Endothelial cell of umbilical vein (primary cell): ENCODE data around the gene TDRD5. TPM values are rescaled to one million over a fixed set of nuclear protein-coding genes. Genes with fewer than 3 reads are reported as not detected.

Source experiments
- BruUV-seq: library from RNA; stranded (reverse); fragments of 400-500 nt; replicated peaks from 2 replicates; lab custom pipeline; 2021; lab: Mats Ljungman, UMichigan
- CTCF ChIA-PET: fragments of 300-600, 350-600 bp; sonication (Branson Sonifier 250); formaldehyde crosslinking; loops from one replicate; lab custom pipeline; 2021; ENCODE audit warnings: antibody characterized with exemption, inconsistent platforms; lab: Charles Lee
- POLR2A ChIA-PET: fragments of 300-600, 350-600 bp; sonication (Branson Sonifier 250); formaldehyde crosslinking; loops from one replicate; lab custom pipeline; 2021; ENCODE audit warnings: antibody characterized with exemption, inconsistent platforms; lab: Charles Lee
- DNase-seq: peaks from one replicate; pipeline ENCODE4 v3.0.0-alpha.2; 2011; ENCODE audit warnings: low read depth, low spot score
- FAIRE-seq: peaks from 2 replicates; lab custom pipeline; 2011; peaks lifted over from hg19 to GRCh38; lab: Jason Lieb, UNC
- H2AFZ ChIP-seq: 2 replicates; pipeline ENCODE4 v1.6.0; 2012; ENCODE audit warnings: low read depth, low read length, control low read depth, inconsistent platforms
- H3K27ac ChIP-seq: 2 replicates; pipeline ENCODE4 v1.5.1; 2011; ENCODE audit warnings: low read depth, mild to moderate bottlenecking, control low read depth, low read length, moderate library complexity; ENCODE audit not compliant: insufficient read depth
- H3K27me3 ChIP-seq, 2 experiments: 2 replicates each; pipeline versions ENCODE4 v1.6.0 to v1.6.1; 2011; ENCODE audit warnings: low read length in 2 of 2, mixed read lengths in 1 of 2; ENCODE audit not compliant: control insufficient read depth in 2 of 2, insufficient read depth in 2 of 2
- H3K36me3 ChIP-seq, 2 experiments: 2 replicates in 1 of 2; 3 replicates in 1 of 2; pipeline ENCODE4 v1.5.1; 2011; ENCODE audit warnings: low read length in 2 of 2, mild to moderate bottlenecking in 1 of 2, moderate library complexity in 1 of 2; ENCODE audit not compliant: control insufficient read depth in 2 of 2, insufficient read depth in 2 of 2; ENCODE audit errors: extremely low read depth in 1 of 2
- H3K4me1 ChIP-seq: 3 replicates; pipeline ENCODE4 v1.5.1; 2011; ENCODE audit warnings: mild to moderate bottlenecking, low read length; ENCODE audit not compliant: control insufficient read depth, insufficient read depth; ENCODE audit errors: extremely low read depth
- H3K4me2 ChIP-seq: 2 replicates; pipeline ENCODE4 v1.6.1; 2011; ENCODE audit warnings: low read length, control low read depth, mixed read lengths; ENCODE audit not compliant: insufficient read depth
- H3K4me3 ChIP-seq, 3 experiments: fragments of 200-600 bp in 1 of 3; sonication (generic), shearing (Covaris generic) in 1 of 3; replicated peaks in 1 of 3; 2 replicates each; pipeline ENCODE4 v1.5.1; 2011 to 2016; ENCODE audit warnings: control low read depth in 3 of 3, low read length in 3 of 3, mild to moderate bottlenecking in 2 of 3, inconsistent platforms in 1 of 3, low read depth in 1 of 3, moderate library complexity in 1 of 3; ENCODE audit not compliant: insufficient read depth in 1 of 3
- H3K79me2 ChIP-seq: 2 replicates; pipeline ENCODE4 v1.6.0; 2012; ENCODE audit warnings: low read length, inconsistent platforms; ENCODE audit not compliant: control insufficient read depth, insufficient read depth
- H3K9ac ChIP-seq: replicated peaks from 2 replicates; pipeline ENCODE3; 2011; ENCODE audit warnings: low read length, control low read depth; ENCODE audit not compliant: insufficient read depth; ENCODE audit errors: extremely low read depth
- H3K9me1 ChIP-seq: replicated peaks from 3 replicates; pipeline ENCODE4 v1.6.0; 2011; ENCODE audit warnings: mild to moderate bottlenecking, low read length; ENCODE audit not compliant: control insufficient read depth, insufficient read depth; ENCODE audit errors: extremely low read depth
- H3K9me3 ChIP-seq: replicated peaks from 2 replicates; pipeline ENCODE4 v1.5.1; 2012; ENCODE audit warnings: low read length, inconsistent platforms; ENCODE audit not compliant: control insufficient read depth, insufficient read depth
- H4K20me1 ChIP-seq: replicated peaks from 2 replicates; pipeline ENCODE3; 2011; ENCODE audit warnings: mild to moderate bottlenecking, low read length; ENCODE audit not compliant: control insufficient read depth, insufficient read depth; ENCODE audit errors: extremely low read depth
- CTCF ChIP-seq, 2 donors: IDR thresholded peaks; 1 replicate in 1 of 2; 2 replicates in 1 of 2; pipeline ENCODE4 v1.5.1; 2011; ENCODE audit warnings: low read length in 2 of 2, mild to moderate bottlenecking in 2 of 2, moderate library complexity in 2 of 2, control low read depth in 1 of 2, inconsistent platforms in 1 of 2, low read depth in 1 of 2; ENCODE audit not compliant: insufficient read depth in 1 of 2; ENCODE audit errors: extremely low read depth in 1 of 2
- EZH2 ChIP-seq: IDR thresholded peaks from 2 replicates; pipeline ENCODE4 v1.6.1; 2012; ENCODE audit warnings: borderline replicate concordance, low read depth, mild to moderate bottlenecking, moderate library complexity, low read length, inconsistent platforms; ENCODE audit not compliant: severe bottlenecking
- FOS ChIP-seq: IDR thresholded peaks from 2 replicates; pipeline ENCODE4 v1.6.1; 2011; ENCODE audit warnings: mild to moderate bottlenecking, low read length, moderate library complexity, borderline replicate concordance; ENCODE audit not compliant: insufficient read depth
- GATA2 ChIP-seq: IDR thresholded peaks from 2 replicates; pipeline ENCODE4 v1.7.0; 2011; ENCODE audit warnings: low read depth, mild to moderate bottlenecking, moderate library complexity, mixed read lengths, low read length; ENCODE audit not compliant: insufficient read length, insufficient read depth
- JUN ChIP-seq: IDR thresholded peaks from 2 replicates; pipeline ENCODE4 v1.6.1; 2011; ENCODE audit warnings: borderline replicate concordance, low read depth; ENCODE audit not compliant: insufficient read length, insufficient read depth
- MAX ChIP-seq: IDR thresholded peaks from 2 replicates; pipeline ENCODE4 v1.6.1; 2011; ENCODE audit not compliant: insufficient read depth, insufficient read length
- MYC ChIP-seq: IDR thresholded peaks from one replicate; pipeline ENCODE4 v1.6.1; 2011; ENCODE audit warnings: mild to moderate bottlenecking, low read depth, low read length
- POLR2A ChIP-seq: IDR thresholded peaks from 2 replicates; pipeline ENCODE4 v1.6.1; 2012; ENCODE audit warnings: low read depth, mild to moderate bottlenecking, control low read depth, low read length
- POLR2AphosphoS5 ChIP-seq: IDR thresholded peaks from 2 replicates; pipeline ENCODE4 v1.6.1; 2012; ENCODE audit warnings: low read depth, mild to moderate bottlenecking, control low read depth, low read length, moderate library complexity; ENCODE audit not compliant: insufficient read depth
- dilution Hi-C: fragments of 300-500 bp; cut with MboI; formaldehyde crosslinking; loops from one replicate; pipeline ENCODE4 v1.15.0; 2019; ENCODE audit warnings: low sequenced_read_pairs; ENCODE audit not compliant: extremely low pct_ligation_motif_present
- intact Hi-C: fragments of 100-400 bp; cut with micrococcal nuclease; formaldehyde crosslinking; loops from one replicate; pipeline ENCODE4 v1.10.0; 2022
- polyA plus RNA-seq, 4 experiments: library from polyadenylated mRNA; depleted of rRNA in 3 of 4; stranded (reverse) in 3 of 4; unstranded in 1 of 4; fragments of >200 nt; gene quantifications; 2 replicates each; pipeline versions ENCODE4 v1.2.1 to v1.2.3, GENCODE V29; 2011 to 2012; ENCODE audit warnings: missing spikeins in 1 of 4
- total RNA-seq: library from RNA; stranded (reverse); gene quantifications from 2 replicates; pipeline ENCODE4 v1.2.3, GENCODE V29; 2021

The TDRD5 gene
- total and polyA plus RNA-seq, 2 donors (not counting 3 experiments of a cell fraction or from before 2014, with no cell fraction given) = not detected

GRCh38 chr1:179558078-179558477 is 33.6 kb upstream of the TDRD5 start:
- Histone ChIP-seq H3K27ac (no peak overlapping the region), H3K9me1 (no peaks in the 10 kb centered on the region), H2AFZ (no peak overlapping the region), H3K4me2 (no peak overlapping the region), H4K20me1 (no peaks in the 10 kb centered on the region), H3K9ac (no peak overlapping the region), H3K27me3 (peaks cover 3% of the 10 kb centered on the region in 2 experiments), H3K4me3 (no peak overlapping the region), H3K36me3 (no peaks in the 10 kb centered on the region), H3K9me3 (no peaks in the 10 kb centered on the region), H3K79me2 (no peaks in the 10 kb centered on the region), H3K4me1 (no peaks in the 10 kb centered on the region)
- intact Hi-C loops (no loop called here), dilution Hi-C loops (no loop called here)
- FAIRE-seq (no peak), DNase-seq (no peak)
- POLR2A ChIA-PET = no interaction called here
- TF ChIP-seq GATA2 (no peak), JUN (no peak), FOS (no peak), MAX (no peak), POLR2AphosphoS5 (no peak)
- no TSS peak for BruUV-seq
- CTCF ChIA-PET = no interaction called here

DNA sequence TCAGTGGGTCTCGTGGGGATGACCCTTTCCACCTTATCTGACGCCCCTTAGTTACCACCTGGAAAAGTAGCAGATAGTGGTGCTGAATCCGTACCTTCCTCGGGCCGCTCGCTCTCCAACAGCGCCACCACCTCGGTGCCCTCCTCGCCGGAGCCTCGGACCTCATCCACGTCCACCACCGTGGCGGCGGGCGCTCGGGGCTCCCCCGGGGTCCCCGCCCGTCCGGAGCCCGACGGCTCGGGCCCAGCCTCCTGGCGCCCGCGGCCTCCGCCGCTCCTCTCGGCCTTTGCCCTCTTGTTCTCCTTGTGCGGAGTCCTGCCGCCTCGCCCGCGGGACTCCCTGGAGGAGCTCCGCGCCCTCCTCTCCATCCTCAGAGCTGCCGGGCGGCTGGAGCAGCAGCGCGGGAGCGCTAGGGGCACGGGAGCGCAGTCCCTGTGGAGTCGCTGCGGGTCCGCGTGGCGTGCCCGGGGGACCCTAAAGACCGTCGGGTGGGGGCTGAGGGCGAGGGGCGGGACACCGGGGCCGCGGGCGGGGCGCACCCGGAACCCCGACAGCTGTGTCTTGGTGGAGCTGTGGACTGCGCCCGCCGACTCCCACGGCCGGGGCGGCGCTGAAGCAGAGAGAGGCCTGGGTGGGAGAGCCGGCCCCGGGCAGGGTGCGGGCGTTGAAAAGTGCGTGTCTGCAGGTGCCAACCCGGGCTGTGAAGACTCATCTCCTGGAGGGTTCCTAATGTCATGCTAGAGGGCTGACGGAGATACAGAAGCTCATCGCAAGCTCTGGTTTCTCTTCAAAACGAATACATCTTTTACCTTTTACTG is 15.9 kb upstream of the TDRD5 start, which contains the start of gene NPHS2:
Gene NPHS2, minus strand, starts transcription at position 452 of the 818 bp plus-strand sequence. Its CDS starts 84 bp downstream, at position 368.
- Histone ChIP-seq H3K4me3 (no peak within 1 kb of the TSS), H4K20me1 (no peaks in the 10 kb centered on the region), H3K9ac (no peak within 1 kb of the TSS), H3K4me1 (no peaks in the 10 kb centered on the region), H3K4me2 (no peak within 1 kb of the TSS), H3K27ac (no peak within 1 kb of the TSS), H3K9me1 (no peaks in the 10 kb centered on the region), H3K9me3 (no peaks in the 10 kb centered on the region), H3K27me3 (peaks cover 36 to 47% of the 10 kb centered on the region in 2 experiments), H3K79me2 (no peaks in the 10 kb centered on the region), H3K36me3 (no peaks in the 10 kb centered on the region), H2AFZ (no peak within 1 kb of the TSS)
- no peak for TF ChIP-seq FOS
- no peak for TF ChIP-seq CTCF (IDR thresholded peaks at IDR 0.05; ENCODE audit: extremely low read depth in 1 of 2, insufficient read depth in 1 of 2, low read depth in 1 of 2, low read length in 2 of 2)
- TF ChIP-seq EZH2 = peak; percentile 88
- TF ChIP-seq JUN = no peak
- TF ChIP-seq POLR2A = no peak
- no peak for TF ChIP-seq MYC
- no peak for TF ChIP-seq MAX
- intact Hi-C loops (no loop called here), dilution Hi-C loops (no loop called here)
- no TSS peak for BruUV-seq
- DNase-seq = no peak
- CTCF ChIA-PET = no interaction called here
- POLR2A ChIA-PET = no interaction called here
- no peak for FAIRE-seq
